IMR-90 (cell line): ENCODE data around the gene OBP2B. TPM values are rescaled to one million over a fixed set of nuclear protein-coding genes. Genes with fewer than 3 reads are reported as not detected.
"Not testable (repeated sequence)": the region's sequence is repeated elsewhere in the genome, so short reads cannot be mapped to it uniquely, and the experiment has no call there.

ENCODE experiments used
- ATAC-seq: fragments of 200-7000 bp; cut with Tn5 transposase; 2 replicates; pipeline ENCODE4 v1.9.1; 2020; ENCODE audit warnings: low read depth, mild to moderate bottlenecking, moderate library complexity
- BruUV-seq: library from RNA; stranded (reverse); fragments of 400-500 nt; replicated peaks from 2 replicates; lab custom pipeline; 2021; lab: Mats Ljungman, UMichigan
- CTCF ChIA-PET: fragments of 300-600 bp; formaldehyde crosslinking; extraction: SDS; loops from one replicate; lab custom pipeline; 2021; ENCODE audit warnings: antibody characterized with exemption; lab: Yijun Ruan, JAX
- POLR2A ChIA-PET: fragments of 300-600 bp; sonication (Branson Sonifier 250); formaldehyde crosslinking; loops from one replicate; lab custom pipeline; 2022; ENCODE audit warnings: antibody characterized with exemption; ENCODE audit not compliant: unreplicated experiment; lab: Charles Lee
- DNase-seq: peaks from one replicate; pipeline ENCODE4 v3.0.0; 2013
- H2AFZ ChIP-seq: replicated peaks from 2 replicates; pipeline ENCODE3; 2013; ENCODE audit warnings: low read length, mild to moderate bottlenecking; ENCODE audit not compliant: poor library complexity
- H2AK5ac ChIP-seq: 2 replicates; pipeline ENCODE4 v1.6.1; 2013; ENCODE audit warnings: low read depth, low read length, inconsistent platforms
- H2AK9ac ChIP-seq: replicated peaks from 2 replicates; pipeline ENCODE3; 2013; ENCODE audit warnings: mild to moderate bottlenecking, low read depth, low read length, moderate library complexity; ENCODE audit not compliant: poor library complexity
- H2BK120ac ChIP-seq: 2 replicates; pipeline ENCODE4 v1.6.1; 2013; ENCODE audit warnings: low read depth, low read length, inconsistent platforms
- H2BK15ac ChIP-seq: 3 replicates; pipeline ENCODE4 v1.6.1; 2013; ENCODE audit warnings: low read depth, low read length, inconsistent platforms
- H2BK20ac ChIP-seq: 2 replicates; pipeline ENCODE4 v1.6.1; 2013; ENCODE audit warnings: low read depth, mild to moderate bottlenecking, inconsistent platforms, low read length, moderate library complexity
- H2BK5ac ChIP-seq: 2 replicates; pipeline ENCODE4 v1.6.1; 2013; ENCODE audit warnings: mild to moderate bottlenecking, low read depth, low read length, inconsistent platforms; ENCODE audit not compliant: poor library complexity, severe bottlenecking
- H3K14ac ChIP-seq: replicated peaks from 2 replicates; pipeline ENCODE4 v1.6.1; 2013; ENCODE audit warnings: low read depth, low read length, inconsistent platforms
- H3K18ac ChIP-seq: 2 replicates; pipeline ENCODE4 v1.6.1; 2013; ENCODE audit warnings: low read depth, low read length, control low read depth
- H3K23ac ChIP-seq: 2 replicates; pipeline ENCODE4 v1.6.1; 2013; ENCODE audit warnings: low read depth, low read length, inconsistent platforms
- H3K27ac ChIP-seq: 2 replicates; pipeline ENCODE4 v1.5.1; 2013; ENCODE audit warnings: mild to moderate bottlenecking, control low read depth, low read length; ENCODE audit not compliant: insufficient read depth
- H3K27me3 ChIP-seq: 2 replicates; pipeline ENCODE4 v1.6.1; 2013; ENCODE audit warnings: low read length; ENCODE audit not compliant: control insufficient read depth, insufficient read depth
- H3K36me3 ChIP-seq: 2 replicates; pipeline ENCODE4 v1.6.1; 2013; ENCODE audit warnings: low read length, mixed read lengths; ENCODE audit not compliant: control insufficient read depth, insufficient read depth
- H3K4ac ChIP-seq: 2 replicates; pipeline ENCODE4 v1.6.1; 2013; ENCODE audit warnings: low read depth, low read length, inconsistent platforms
- H3K4me1 ChIP-seq: 2 replicates; pipeline ENCODE4 v1.6.1; 2013; ENCODE audit warnings: low read length, mixed read lengths; ENCODE audit not compliant: control insufficient read depth, insufficient read depth
- H3K4me2 ChIP-seq: 2 replicates; pipeline ENCODE4 v1.6.1; 2013; ENCODE audit warnings: low read depth, mild to moderate bottlenecking, control low read depth, low read length, moderate library complexity
- H3K4me3 ChIP-seq: 2 replicates; pipeline ENCODE4 v1.5.1; 2013; ENCODE audit warnings: low read depth, mild to moderate bottlenecking, control low read depth, low read length, moderate library complexity; ENCODE audit not compliant: insufficient read depth
- H3K56ac ChIP-seq: 2 replicates; pipeline ENCODE4 v1.6.1; 2013; ENCODE audit warnings: low read length, inconsistent platforms; ENCODE audit not compliant: insufficient read depth; ENCODE audit errors: extremely low read depth
- H3K79me1 ChIP-seq, 2 experiments: 2 replicates each; pipeline ENCODE4 v1.6.1; 2013; ENCODE audit warnings: low read length in 2 of 2, inconsistent platforms in 1 of 2, low read depth in 1 of 2
- H3K9ac ChIP-seq: 2 replicates; pipeline ENCODE4 v1.6.1; 2013; ENCODE audit warnings: low read depth, low read length, control low read depth
- H3K9me1 ChIP-seq: 2 replicates; pipeline ENCODE4 v1.6.1; 2013; ENCODE audit warnings: low read length, inconsistent platforms; ENCODE audit not compliant: insufficient read depth
- H3K9me3 ChIP-seq: 2 replicates; pipeline ENCODE4 v1.6.1; 2013; ENCODE audit warnings: low read length; ENCODE audit not compliant: control insufficient read depth, insufficient read depth
- H4K20me1 ChIP-seq: 2 replicates; pipeline ENCODE4 v1.6.1; 2013; ENCODE audit warnings: low read length, inconsistent platforms; ENCODE audit not compliant: insufficient read depth
- H4K5ac ChIP-seq: 2 replicates; pipeline ENCODE4 v1.6.1; 2013; ENCODE audit warnings: mild to moderate bottlenecking, low read depth, low read length, control low read depth
- H4K8ac ChIP-seq, 2 experiments: 2 replicates each; pipeline ENCODE4 v1.6.1; 2013; ENCODE audit warnings: low read depth in 2 of 2, low read length in 2 of 2, control low read depth in 1 of 2, inconsistent platforms in 1 of 2
- H4K91ac ChIP-seq: 2 replicates; pipeline ENCODE4 v1.6.1; 2013; ENCODE audit warnings: low read depth, low read length, inconsistent platforms; ENCODE audit not compliant: insufficient read depth
- CEBPB ChIP-seq: IDR thresholded peaks from 2 replicates; pipeline ENCODE4 v1.6.1; 2012; ENCODE audit warnings: low read depth, low read length, improper control_type of control experiment
- CHD1 ChIP-seq: IDR thresholded peaks from 2 replicates; pipeline ENCODE4 v1.6.1; 2012; ENCODE audit warnings: low read depth, low read length, improper control_type of control experiment
- RAD21 ChIP-seq: IDR thresholded peaks from 2 replicates; pipeline ENCODE4 v1.6.1; 2012; ENCODE audit warnings: low read length, improper control_type of control experiment
- WGBS, 2 experiments: methylation state at CpG; one replicate each; pipeline versions ENCODE4 v1.1.5 to v1.1.7; 2013; ENCODE audit warnings: missing lambda C conversion rate in 2 of 2; ENCODE audit not compliant: insufficient read length in 1 of 2; ENCODE audit errors: extremely low coverage in 2 of 2; 5-methylcytosine and 5-hydroxymethylcytosine counted together
- dilution Hi-C: fragments of 300-500 bp; cut with HindIII; formaldehyde crosslinking; loops from one replicate; pipeline ENCODE4 v1.14.3; 2018; ENCODE audit warnings: low sequenced_read_pairs; ENCODE audit not compliant: unreplicated experiment
- in situ Hi-C: fragments of 300-500 bp; cut with MboI; formaldehyde crosslinking; loops from 3 replicates; pipeline ENCODE4 v1.14.3; 2019; ENCODE audit warnings: low sequenced_read_pairs, inconsistent platforms, mixed read lengths
- intact Hi-C: fragments of 100-400 bp; cut with micrococcal nuclease; formaldehyde crosslinking; loops from 2 replicates; pipeline ENCODE4 v1.10.0; 2022
- polyA plus RNA-seq, 3 experiments: library from polyadenylated mRNA; depleted of rRNA; stranded (reverse); fragments of >200 nt; gene quantifications; 2 replicates each; pipeline ENCODE4 v1.2.3, GENCODE V29; 2012; ENCODE audit warnings: low replicate concordance in 1 of 3
- total RNA-seq: library from RNA; depleted of rRNA; stranded (reverse); fragments of >200 nt; gene quantifications from 2 replicates; pipeline ENCODE4 v1.2.3, GENCODE V29; 2012
- TF ChIP-seq, protein P1 (sequence below): conservative IDR thresholded peaks from 2 replicates; pipeline ENCODE4 v1.5.1; 2012; ENCODE audit warnings: mild to moderate bottlenecking, low read depth, low read length, improper control_type of control experiment

The OBP2B gene
- total and polyA plus RNA-seq, 2 of the 4 experiments (the other 2 are of a cell fraction): not detected

DNA sequence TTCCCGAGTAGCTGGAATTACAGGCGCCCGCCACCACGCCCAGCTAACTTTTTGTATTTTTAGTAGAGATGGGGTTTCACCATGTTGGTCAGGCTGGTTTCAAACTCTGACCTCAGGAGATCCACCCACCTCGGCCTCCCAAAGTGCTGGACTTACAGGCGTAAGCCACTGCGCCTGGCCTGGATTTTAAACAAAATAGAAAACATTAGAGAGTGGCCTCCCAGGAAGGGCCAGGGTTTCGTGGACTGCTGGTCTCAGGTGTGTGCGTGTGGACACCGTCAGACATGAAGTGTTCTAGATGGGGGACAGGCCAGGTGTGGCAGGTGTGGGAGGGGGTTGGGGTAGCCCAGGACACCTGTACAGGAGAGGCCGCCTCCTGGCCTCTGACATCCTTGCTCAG lies 38.3 kb downstream of the OBP2B start:
- no peak overlapping the region for H3K4me2 ChIP-seq
- H3K23ac ChIP-seq: no peak overlapping the region
- H2BK5ac ChIP-seq: no peak overlapping the region
- H4K8ac ChIP-seq: no peak overlapping the region
- H3K27ac ChIP-seq: no peak overlapping the region
- BruUV-seq: no TSS peak
- CTCF ChIA-PET: interaction anchor here (0.6 kb wide), 1 partner anchor 595 kb away, joined by 3 read pairs; no protein-coding TSS in a partner anchor
- H3K14ac ChIP-seq: no peak overlapping the region
- H3K56ac ChIP-seq: no peak overlapping the region
- no peak overlapping the region for H3K18ac ChIP-seq
- H2BK120ac ChIP-seq: no peak overlapping the region
- H3K4me1 ChIP-seq: no peaks in the 10 kb centered on the region
- no peak overlapping the region for H2AK5ac ChIP-seq
- no peaks in the 10 kb centered on the region for H3K79me1 ChIP-seq
- dilution Hi-C loops: no loop called here
- no peak overlapping the region for H2BK20ac ChIP-seq
- in situ Hi-C loops: no loop called here
- H4K91ac ChIP-seq: no peak overlapping the region
- no peak overlapping the region for H2AK9ac ChIP-seq
- ATAC-seq (no peak), DNase-seq (no peak)
- H4K5ac ChIP-seq: no peak overlapping the region
- H3K9ac ChIP-seq: no peak overlapping the region
- peaks cover 35% of the 10 kb centered on the region for H3K27me3 ChIP-seq
- no peak overlapping the region for H3K4ac ChIP-seq
- no peak overlapping the region for H3K4me3 ChIP-seq
- 76% methylated on average over 2 of the region's 11 CpGs; no CpG with 5 or more reads in 1 of the 2 experiments for WGBS, 2 experiments
- H3K9me1 ChIP-seq: no peaks in the 10 kb centered on the region
- no peak for TF ChIP-seq CHD1
- no peak for TF ChIP-seq RAD21
- no peak for TF ChIP-seq CEBPB
- TF ChIP-seq, protein P1, sequence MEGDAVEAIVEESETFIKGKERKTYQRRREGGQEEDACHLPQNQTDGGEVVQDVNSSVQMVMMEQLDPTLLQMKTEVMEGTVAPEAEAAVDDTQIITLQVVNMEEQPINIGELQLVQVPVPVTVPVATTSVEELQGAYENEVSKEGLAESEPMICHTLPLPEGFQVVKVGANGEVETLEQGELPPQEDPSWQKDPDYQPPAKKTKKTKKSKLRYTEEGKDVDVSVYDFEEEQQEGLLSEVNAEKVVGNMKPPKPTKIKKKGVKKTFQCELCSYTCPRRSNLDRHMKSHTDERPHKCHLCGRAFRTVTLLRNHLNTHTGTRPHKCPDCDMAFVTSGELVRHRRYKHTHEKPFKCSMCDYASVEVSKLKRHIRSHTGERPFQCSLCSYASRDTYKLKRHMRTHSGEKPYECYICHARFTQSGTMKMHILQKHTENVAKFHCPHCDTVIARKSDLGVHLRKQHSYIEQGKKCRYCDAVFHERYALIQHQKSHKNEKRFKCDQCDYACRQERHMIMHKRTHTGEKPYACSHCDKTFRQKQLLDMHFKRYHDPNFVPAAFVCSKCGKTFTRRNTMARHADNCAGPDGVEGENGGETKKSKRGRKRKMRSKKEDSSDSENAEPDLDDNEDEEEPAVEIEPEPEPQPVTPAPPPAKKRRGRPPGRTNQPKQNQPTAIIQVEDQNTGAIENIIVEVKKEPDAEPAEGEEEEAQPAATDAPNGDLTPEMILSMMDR: no peak
- no peaks in the 10 kb centered on the region for H3K9me3 ChIP-seq
- no peak overlapping the region for H2AFZ ChIP-seq
- POLR2A ChIA-PET: no interaction called here
- intact Hi-C loops: no loop called here
- no peak overlapping the region for H2BK15ac ChIP-seq
- H3K36me3 ChIP-seq: no peaks in the 10 kb centered on the region
- no peaks in the 10 kb centered on the region; the same call in 1 of the 2 replicates for H4K20me1 ChIP-seq

- H3K4me2 ChIP-seq, H3K18ac ChIP-seq, H2AK9ac ChIP-seq, H2BK20ac ChIP-seq, H2AFZ ChIP-seq, H3K23ac ChIP-seq, DNase-seq, intact Hi-C loops, H3K9me3 ChIP-seq, H3K79me1 ChIP-seq, H3K9me1 ChIP-seq, CTCF ChIA-PET, H2BK5ac ChIP-seq, H3K4me3 ChIP-seq, H2BK120ac ChIP-seq, dilution Hi-C loops, H2BK15ac ChIP-seq, H2AK5ac ChIP-seq, H3K27ac ChIP-seq, H4K20me1 ChIP-seq, H3K56ac ChIP-seq, H3K4ac ChIP-seq, H4K8ac ChIP-seq, H3K4me1 ChIP-seq, H4K5ac ChIP-seq, ATAC-seq, H3K14ac ChIP-seq, H3K9ac ChIP-seq, BruUV-seq, POLR2A ChIA-PET, H4K91ac ChIP-seq, in situ Hi-C loops, H3K36me3 ChIP-seq: not testable (repeated sequence)
- H3K27me3 ChIP-seq: peaks cover 29% of the 10 kb centered on the region
- WGBS, 2 experiments: 50% methylated on average over 2 of the region's 12 CpGs; no CpG with 5 or more reads in 1 of the 2 experiments
These were observed 39.4 kb downstream of the OBP2B start for GRCh38 chr9:133169687-133170086.
